ENCODE data around the gene CCNL2. TPM values are rescaled to one million over a fixed set of nuclear protein-coding genes. Genes with fewer than 3 reads are reported as not detected.

CCNL2 gene
- total and polyA plus RNA-seq, 2 of the 13 experiments (the other 11 are each of a cell fraction or from before 2014, with no cell fraction given), result 105 to 340 TPM

GRCh38 chr1:1374929-1375662, 24.0 kb downstream of the CCNL2 start, which contains the start of gene AURKAIP1:
TSS of gene AURKAIP1 (minus strand) at chr1:1375207. CDS start at chr1:1374756, 451 bp downstream.
- in situ Hi-C loops (cut with HindIII; ENCODE audit: extremely low pct_ligation_motif_present, low pct_unique_long_range_greater_than_20kb), result no loop called here
- intact Hi-C loops (cut with micrococcal nuclease; ENCODE audit: unreplicated experiment), result no loop called here
- Histone ChIP-seq H3K9ac (ENCODE audit: insufficient read depth, low read depth, low read length) (peak within 1 kb of the TSS; percentile 98), H4K20me1 (ENCODE audit: insufficient read depth, low read length) (no peaks in the 10 kb centered on the region), H3K4me3 (replicated peaks in 1 of 3; ENCODE audit: insufficient read depth in 1 of 3, low read depth in 2 of 3, low read length in 3 of 3) (peak within 1 kb of the TSS; percentile 75 to 99 (median 90)), H3K79me2 (ENCODE audit: insufficient read depth, low read length) (peaks cover 19% of the 10 kb centered on the region), H3K27me3 (ENCODE audit: control insufficient read depth in 1 of 2, insufficient read depth in 2 of 2, low read length in 2 of 2) (no peaks in the 10 kb centered on the region; a peak in 1 of 5 replicates), H3K4me2 (ENCODE audit: low read depth, low read length) (peak within 1 kb of the TSS; percentile 100), H3K36me3 (replicated peaks in 1 of 2; ENCODE audit: control insufficient read depth in 1 of 2, insufficient read depth in 2 of 2, low read length in 2 of 2) (peaks cover 0 to 3% of the 10 kb centered on the region in 2 experiments; a peak in 1 of 5 replicates), H3K9me3 (ENCODE audit: low read length) (no peaks in the 10 kb centered on the region), H2AFZ (ENCODE audit: low read length) (no peak within 1 kb of the TSS), H3K4me1 (ENCODE audit: insufficient read depth, low read length) (peaks cover 37% of the 10 kb centered on the region), H3K27ac (ENCODE audit: extremely low read length, insufficient read depth, low read length) (peak within 1 kb of the TSS; percentile 79)
- no TSS peak for BruUV-seq (replicated peaks)
- FAIRE-seq (peak; percentile 99), DNase-seq (ENCODE audit: low spot score) (peak; percentile 99), ATAC-seq (peak; percentile 90)
- 2% methylated on average over 8 of the region's 85 CpGs for WGBS (ENCODE audit: low lambda C conversion rate)
- CTCF ChIA-PET (ENCODE audit: low intra/inter-chr PET ratio, low total read pairs), result no interaction called here
- POLR2A ChIA-PET, result interaction anchor here (0.5 to 3.2 kb wide), 31 partner anchors 9 to 766 kb away, joined by 3 to 35 read pairs (median 5); partner anchors contain the start of genes ANKRD65, CCNL2, DVL1 and MRPL20
- TF ChIP-seq ZBTB8A (CRISPR knock-in tag; IDR thresholded peaks at IDR 0.05; ENCODE audit: borderline replicate concordance, low read depth), result 0 out of 2 replicates have a peak, but pooled peaks have one; percentile 29
- no peak for TF ChIP-seq BATF2 (CRISPR knock-in tag; IDR thresholded peaks at IDR 0.05)
- TF ChIP-seq CEBPG (CRISPR knock-in tag; IDR thresholded peaks at IDR 0.05), result peak; percentile 29; the same call in 1 of the 2 replicates
- peak; percentile 73 for TF ChIP-seq SP2 (CRISPR knock-in tag; IDR thresholded peaks at IDR 0.05)
- no peak for TF ChIP-seq TIGD3 (CRISPR knock-in tag; IDR thresholded peaks at IDR 0.05; ENCODE audit: borderline replicate concordance)
- TF ChIP-seq ZBTB37 (CRISPR knock-in tag; IDR thresholded peaks at IDR 0.05), result no peak
- TF ChIP-seq RBM39 (IDR thresholded peaks at IDR 0.05; ENCODE audit: low read depth, low read length, poor library complexity, severe bottlenecking), result peak; percentile 92
- TF ChIP-seq DPF2 (CRISPR knock-in tag; IDR thresholded peaks at IDR 0.05; ENCODE audit: borderline replicate concordance, low read depth), result no peak
- no peak for TF ChIP-seq ZNF468 (CRISPR knock-in tag; IDR thresholded peaks at IDR 0.05)
- no peak for TF ChIP-seq ZNF652 (CRISPR knock-in tag; IDR thresholded peaks at IDR 0.05; ENCODE audit: borderline replicate concordance, low read depth)
- TF ChIP-seq BRF2 (CRISPR knock-in tag; IDR thresholded peaks at IDR 0.05), result peak; percentile 72
- no peak for TF ChIP-seq ATM (IDR thresholded peaks at IDR 0.05; ENCODE audit: borderline replicate concordance)
- TF ChIP-seq ZNF776 (CRISPR knock-in tag; IDR thresholded peaks at IDR 0.05), result no peak; the same call in 1 of the 2 replicates
- 0 out of 2 replicates have a peak, but pooled peaks have one; percentile 38 for TF ChIP-seq ZNF30 (CRISPR knock-in tag; IDR thresholded peaks at IDR 0.05)
- TF ChIP-seq ZNF230 (CRISPR knock-in tag; IDR thresholded peaks at IDR 0.05), result no peak; the same call in 1 of the 2 replicates
- no peak for TF ChIP-seq NFE2L2 (IDR thresholded peaks at IDR 0.05; ENCODE audit: low read length)
- TF ChIP-seq ZNF329 (CRISPR knock-in tag; IDR thresholded peaks at IDR 0.05; ENCODE audit: low read depth), result no peak
- no peak for TF ChIP-seq ZBTB21 (CRISPR knock-in tag; IDR thresholded peaks at IDR 0.05)
- TF ChIP-seq AGO1 (IDR thresholded peaks at IDR 0.05; ENCODE audit: low read depth, low read length, poor library complexity, severe bottlenecking), result peak; percentile 91
- TF ChIP-seq JUN (CRISPR knock-in tag; IDR thresholded peaks at IDR 0.05), result peak; percentile 83; the same call in 1 of the 2 replicates
